ENCODE measurements around the gene SLC9A5. TPM values are rescaled to one million over a fixed set of nuclear protein-coding genes. Genes with fewer than 3 reads are reported as not detected.
A peak's percentile ranks its signal among the peaks of the same experiment; 100 is the strongest.

The SLC9A5 gene
- total RNA-seq, 1 experiment from 2014 or later = 10.3 TPM

- TF ChIP-seq ARID4B (CRISPR knock-in tag; IDR thresholded peaks at IDR 0.05; ENCODE audit: borderline replicate concordance) (no peak; the same call in 1 of the 2 replicates), PRDM15 (CRISPR knock-in tag; IDR thresholded peaks at IDR 0.05) (0 out of 2 replicates have a peak, but pooled peaks have one; percentile 3), ATF3 (CRISPR knock-in tag; conservative IDR thresholded peaks at IDR 0.05) (no peak), FOXK1 (CRISPR knock-in tag; IDR thresholded peaks at IDR 0.05) (peak; percentile 55; the same call in 1 of the 2 replicates), ZNF232 (CRISPR knock-in tag; IDR thresholded peaks at IDR 0.05) (peak; percentile 45; the same call in 1 of the 2 replicates), IRF1 (CRISPR knock-in tag; IDR thresholded peaks at IDR 0.05) (no peak), STAT6 (CRISPR knock-in tag; conservative IDR thresholded peaks at IDR 0.05; ENCODE audit: low read depth) (no peak)
These were observed 2.0 kb upstream of the SLC9A5 start (continued) for GRCh38 chr16:67246756-67247191.

GRCh38 chr16:67247192-67248072, 1.3 kb upstream of the SLC9A5 start, which contains the start of gene FHOD1:
Gene FHOD1, minus strand, starts transcription at chr16:67247481. Its CDS starts 71 bp downstream, at chr16:67247410.
- H3K36me3 Mint-ChIP-seq = no peaks in the 10 kb centered on the region
- CTCF ChIA-PET = interaction anchor here (0.6 to 5.0 kb wide), 46 partner anchors 9 to 337 kb away, joined by 3 to 57 read pairs (median 7); partner anchors contain the start of genes ATP6V0D1, B3GNT9, CES3 and ELMO3
- peak within 1 kb of the TSS; percentile 89 for H3K4me3 Mint-ChIP-seq
- peaks cover 40% of the 10 kb centered on the region for H3K27me3 Mint-ChIP-seq (ENCODE audit: low read depth)
- H3K27ac Mint-ChIP-seq = peak within 1 kb of the TSS; percentile 85
- H3K9me3 Mint-ChIP-seq = no peaks in the 10 kb centered on the region
- DNase-seq (ENCODE audit: low spot score) (peak; percentile 99), ATAC-seq (peak; percentile 61)
- peaks cover 33% of the 10 kb centered on the region for H3K4me1 Mint-ChIP-seq
- POLR2A ChIA-PET = interaction anchor here (0.6 to 3.2 kb wide), 17 partner anchors 10 to 286 kb away, joined by 3 to 26 read pairs (median 3); partner anchors contain the start of genes CES3, PLEKHG4 and TMEM208
- TF ChIP-seq MAX (CRISPR knock-in tag; IDR thresholded peaks at IDR 0.05) = peak; percentile 62; the same call in 1 of the 2 replicates
- TF ChIP-seq FOXJ3 (CRISPR knock-in tag; IDR thresholded peaks at IDR 0.05; ENCODE audit: borderline replicate concordance) = no peak
- no peak for TF ChIP-seq ERG (CRISPR knock-in tag; IDR thresholded peaks at IDR 0.05)
- no peak for TF ChIP-seq TCF7 (CRISPR knock-in tag; IDR thresholded peaks at IDR 0.05; ENCODE audit: low read depth)
- no peak; the same call in 1 of the 2 replicates for TF ChIP-seq ZNF232 (CRISPR knock-in tag; IDR thresholded peaks at IDR 0.05)
- peak; percentile 74 for TF ChIP-seq SP1 (CRISPR knock-in tag; conservative IDR thresholded peaks at IDR 0.05)
- TF ChIP-seq CREM (CRISPR knock-in tag; IDR thresholded peaks at IDR 0.05) = peak; percentile 49; the same call in 1 of the 2 replicates
- TF ChIP-seq E2F4 (CRISPR knock-in tag; IDR thresholded peaks at IDR 0.05; ENCODE audit: borderline replicate concordance, low read depth) = no peak

All from WTC11 (cell line).